Measurements from ENCODE around the gene MRPL38.

The MRPL38 gene

DNA sequence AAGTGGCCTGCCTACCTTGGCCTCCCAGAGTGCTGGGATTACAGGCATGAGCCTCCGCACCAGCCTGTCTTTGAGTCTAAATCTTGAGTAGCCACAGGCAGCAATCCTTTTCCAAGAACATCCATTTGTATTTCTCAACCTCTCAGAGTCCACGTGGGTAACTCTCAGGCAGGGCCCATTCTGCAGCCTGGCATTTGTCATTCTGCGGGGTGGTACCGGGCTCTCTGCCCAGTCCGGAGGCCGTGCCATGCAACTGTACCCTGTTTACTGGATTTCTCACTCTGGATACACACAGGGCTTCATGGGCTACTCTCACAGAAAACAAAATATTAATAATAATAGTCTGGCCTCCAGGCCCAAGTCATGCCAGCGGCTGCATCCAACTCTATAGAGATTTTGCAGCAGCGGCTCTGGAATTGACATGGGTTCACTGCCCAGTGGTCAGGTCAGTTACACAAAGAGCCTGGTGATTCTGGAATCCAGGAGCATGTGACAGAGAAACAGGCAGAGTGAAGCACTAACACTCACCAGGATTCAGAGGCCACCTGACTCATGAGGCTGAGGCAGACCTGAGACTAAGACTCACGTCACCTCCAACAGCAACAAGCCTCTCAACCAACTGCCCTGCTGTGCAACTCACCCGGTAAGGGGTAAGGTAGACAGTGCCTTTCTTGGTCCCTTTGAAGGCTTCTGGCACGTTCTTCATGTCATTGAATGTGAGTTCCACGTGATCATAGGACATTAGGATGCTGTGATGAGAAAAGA, 53.6 kb downstream of the MRPL38 start:
- FAIRE-seq = no peak

GRCh38 chr17:75849724-75850123, 55.0 kb downstream of the MRPL38 start:
- no peak for FAIRE-seq

GRCh38 chr17:75849279-75849646, 55.4 kb downstream of the MRPL38 start:
- FAIRE-seq = no peak
